Body of pancreas (tissue), 4 donors: ENCODE measurements around the gene SOBP.

Experiments
- POLR2A ChIP-seq, 3 donors: fragments of 450-650 bp; IDR thresholded peaks; one replicate each; pipeline ENCODE4 v1.6.1; 2016; ENCODE audit warnings: antibody characterized with exemption in 3 of 3, mild to moderate bottlenecking in 2 of 3
- TF ChIP-seq, protein P1 (sequence below), 7 experiments: fragments of 450-650 bp in 4 of 7; fragments of 200-600 bp in 3 of 7; sonication (generic) in 3 of 7; IDR thresholded peaks; one replicate each; pipeline ENCODE4 v1.5.1; 2016 to 2019; ENCODE audit warnings: antibody characterized with exemption in 7 of 7

GRCh38 chr6:107689951-107690642 is 200.2 kb downstream of the SOBP start:
- TF ChIP-seq, protein P1, sequence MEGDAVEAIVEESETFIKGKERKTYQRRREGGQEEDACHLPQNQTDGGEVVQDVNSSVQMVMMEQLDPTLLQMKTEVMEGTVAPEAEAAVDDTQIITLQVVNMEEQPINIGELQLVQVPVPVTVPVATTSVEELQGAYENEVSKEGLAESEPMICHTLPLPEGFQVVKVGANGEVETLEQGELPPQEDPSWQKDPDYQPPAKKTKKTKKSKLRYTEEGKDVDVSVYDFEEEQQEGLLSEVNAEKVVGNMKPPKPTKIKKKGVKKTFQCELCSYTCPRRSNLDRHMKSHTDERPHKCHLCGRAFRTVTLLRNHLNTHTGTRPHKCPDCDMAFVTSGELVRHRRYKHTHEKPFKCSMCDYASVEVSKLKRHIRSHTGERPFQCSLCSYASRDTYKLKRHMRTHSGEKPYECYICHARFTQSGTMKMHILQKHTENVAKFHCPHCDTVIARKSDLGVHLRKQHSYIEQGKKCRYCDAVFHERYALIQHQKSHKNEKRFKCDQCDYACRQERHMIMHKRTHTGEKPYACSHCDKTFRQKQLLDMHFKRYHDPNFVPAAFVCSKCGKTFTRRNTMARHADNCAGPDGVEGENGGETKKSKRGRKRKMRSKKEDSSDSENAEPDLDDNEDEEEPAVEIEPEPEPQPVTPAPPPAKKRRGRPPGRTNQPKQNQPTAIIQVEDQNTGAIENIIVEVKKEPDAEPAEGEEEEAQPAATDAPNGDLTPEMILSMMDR (IDR thresholded peaks at IDR 0.05) = no peak
- TF ChIP-seq POLR2A (IDR thresholded peaks at IDR 0.05) = no peak
